Testis (tissue), 3 donors: ENCODE measurements around the gene TGM5. TPM values are rescaled to one million over a fixed set of nuclear protein-coding genes. Genes with fewer than 3 reads are reported as not detected.

ENCODE experiments used
- DNase-seq: peaks from one replicate; pipeline ENCODE4 v3.0.0-alpha.2; 2019
- H3K27ac ChIP-seq, 2 donors: fragments of 200-600 bp; sonication (generic); one replicate each; pipeline ENCODE4 v1.5.1; 2019
- H3K27me3 ChIP-seq: fragments of 200-600 bp; sonication (generic); one replicate; pipeline ENCODE4 v1.5.1; 2019
- H3K36me3 ChIP-seq: fragments of 200-600 bp; sonication (generic); one replicate; pipeline ENCODE4 v1.5.1; 2017; ENCODE audit warnings: low read depth; ENCODE audit errors: missing control alignments
- H3K4me1 ChIP-seq: fragments of 200-600 bp; sonication (generic); one replicate; pipeline ENCODE4 v1.5.1; 2019
- H3K4me3 ChIP-seq, 2 donors: fragments of 200-600 bp; sonication (generic); one replicate each; pipeline ENCODE4 v1.5.1; 2017 to 2019
- H3K9me3 ChIP-seq: fragments of 200-600 bp; sonication (generic); one replicate; pipeline ENCODE4 v1.5.1; 2017
- POLR2A ChIP-seq: fragments of 450-650 bp; IDR thresholded peaks from one replicate; pipeline ENCODE4 v1.6.1; 2017; ENCODE audit warnings: antibody characterized with exemption, mild to moderate bottlenecking, moderate library complexity
- WGBS, 2 donors: methylation state at CpG; one replicate each; pipeline ENCODE4 v1.1.5; 2018; 5-methylcytosine and 5-hydroxymethylcytosine counted together
- intact Hi-C: fragments of 100-400 bp; cut with DNase I; formaldehyde crosslinking; loops from one replicate; pipeline ENCODE4 v1.15.1; 2023; ENCODE audit warnings: low total_unique reads
- polyA plus RNA-seq: library from polyadenylated mRNA; stranded (reverse); fragments of 350-450 nt; fragmentation: Illumina TruSeq; extraction: RNeasy Lipid Tissue Mini Kit (QIAGEN cat#74804); gene quantifications from one replicate; pipeline ENCODE4 v1.2.3, GENCODE V29; 2014; ENCODE audit warnings: low read depth, low replicate concordance; ENCODE audit not compliant: insufficient read depth
- total RNA-seq, 2 donors: library from RNA; depleted of rRNA; stranded (reverse); fragments of >200 nt; gene quantifications; one replicate each; pipeline ENCODE4 v1.2.3, GENCODE V29; 2016
- TF ChIP-seq, protein P1 (sequence below), 3 experiments: fragments of 450-650 bp in 2 of 3; fragments of 200-600 bp in 1 of 3; sonication (generic) in 1 of 3; IDR thresholded peaks; one replicate each; pipeline ENCODE4 v1.5.1; 2016 to 2019; ENCODE audit warnings: antibody characterized with exemption in 3 of 3, mild to moderate bottlenecking in 2 of 3, moderate library complexity in 1 of 3

The TGM5 gene
- total and polyA plus RNA-seq, 3 donors from 2014 or later: 0.24 to 2.1 (median 0.43) TPM

DNA sequence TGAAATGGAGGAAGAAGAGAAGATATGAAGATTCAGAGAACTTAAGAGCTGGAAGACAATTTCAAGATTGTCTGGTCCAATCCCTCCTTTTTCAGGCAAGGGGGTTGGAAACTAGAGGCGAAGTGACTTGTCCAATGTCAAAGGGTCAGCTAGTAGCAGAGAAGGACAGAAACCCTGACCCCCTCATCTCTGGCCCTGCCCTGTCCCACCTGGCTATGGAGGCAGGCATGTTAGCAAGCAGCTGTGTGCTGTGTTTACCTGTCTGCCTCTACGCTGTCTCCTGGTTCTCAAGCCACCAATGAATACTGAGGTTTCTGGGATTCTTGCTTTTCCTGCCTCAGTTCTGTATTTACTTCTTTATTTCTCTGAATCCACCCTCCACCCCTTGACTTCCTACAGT, 342 bp downstream of the TGM5 start:
- Histone ChIP-seq H3K9me3 (no peaks in the 10 kb centered on the region), H3K27ac (no peak overlapping the region), H3K36me3 (no peaks in the 10 kb centered on the region), H3K4me3 (no peak overlapping the region), H3K27me3 (no peaks in the 10 kb centered on the region), H3K4me1 (no peaks in the 10 kb centered on the region)
- WGBS, 2 donors: 97 to 98% methylated on average over 2 of the region's 2 CpGs
- intact Hi-C loops: no loop called here
- DNase-seq: no peak
- TF ChIP-seq, protein P1, sequence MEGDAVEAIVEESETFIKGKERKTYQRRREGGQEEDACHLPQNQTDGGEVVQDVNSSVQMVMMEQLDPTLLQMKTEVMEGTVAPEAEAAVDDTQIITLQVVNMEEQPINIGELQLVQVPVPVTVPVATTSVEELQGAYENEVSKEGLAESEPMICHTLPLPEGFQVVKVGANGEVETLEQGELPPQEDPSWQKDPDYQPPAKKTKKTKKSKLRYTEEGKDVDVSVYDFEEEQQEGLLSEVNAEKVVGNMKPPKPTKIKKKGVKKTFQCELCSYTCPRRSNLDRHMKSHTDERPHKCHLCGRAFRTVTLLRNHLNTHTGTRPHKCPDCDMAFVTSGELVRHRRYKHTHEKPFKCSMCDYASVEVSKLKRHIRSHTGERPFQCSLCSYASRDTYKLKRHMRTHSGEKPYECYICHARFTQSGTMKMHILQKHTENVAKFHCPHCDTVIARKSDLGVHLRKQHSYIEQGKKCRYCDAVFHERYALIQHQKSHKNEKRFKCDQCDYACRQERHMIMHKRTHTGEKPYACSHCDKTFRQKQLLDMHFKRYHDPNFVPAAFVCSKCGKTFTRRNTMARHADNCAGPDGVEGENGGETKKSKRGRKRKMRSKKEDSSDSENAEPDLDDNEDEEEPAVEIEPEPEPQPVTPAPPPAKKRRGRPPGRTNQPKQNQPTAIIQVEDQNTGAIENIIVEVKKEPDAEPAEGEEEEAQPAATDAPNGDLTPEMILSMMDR (IDR thresholded peaks at IDR 0.05): no peak
- TF ChIP-seq POLR2A: no peak

DNA sequence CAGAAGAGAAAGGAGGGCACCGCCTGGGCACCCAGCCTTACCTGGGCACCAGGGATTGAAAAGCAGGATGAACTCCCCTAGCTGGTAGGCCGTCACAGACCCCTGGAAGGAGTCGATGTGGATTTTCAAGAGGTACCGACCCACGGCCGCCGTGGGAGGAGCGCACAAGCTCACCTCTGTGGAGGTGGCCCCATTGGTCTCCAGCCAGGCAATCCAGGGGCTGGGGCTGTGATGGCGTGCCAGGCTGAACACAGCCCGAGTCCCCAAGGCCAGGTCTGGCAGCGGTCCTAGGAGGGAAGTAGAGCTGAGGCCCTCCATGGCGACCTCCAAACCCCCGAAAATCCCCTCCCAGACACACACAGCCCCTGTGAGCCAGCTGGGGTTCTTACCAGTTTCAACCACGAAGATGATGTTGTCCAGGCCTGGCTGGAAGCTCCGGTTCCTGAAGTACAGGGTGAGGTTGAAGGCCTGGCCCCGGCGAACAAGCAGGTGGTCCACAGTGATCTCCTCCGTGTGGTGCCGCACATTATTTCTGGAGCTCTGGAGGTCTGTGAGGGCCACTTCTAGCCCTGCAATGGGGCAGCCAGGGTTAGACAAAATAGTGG, 6.6 kb downstream of the TGM5 start:
- Histone ChIP-seq H3K36me3 (no peaks in the 10 kb centered on the region), H3K27ac (no peak overlapping the region), H3K4me3 (no peak overlapping the region), H3K9me3 (no peaks in the 10 kb centered on the region), H3K4me1 (no peaks in the 10 kb centered on the region), H3K27me3 (no peaks in the 10 kb centered on the region)
- intact Hi-C loops: no loop called here
- 47 to 74% methylated on average over 9 to 17 of the region's 19 CpGs for WGBS, 2 donors
- DNase-seq: no peak
- TF ChIP-seq, protein P1 (IDR thresholded peaks at IDR 0.05): no peak
- no peak for TF ChIP-seq POLR2A

DNA sequence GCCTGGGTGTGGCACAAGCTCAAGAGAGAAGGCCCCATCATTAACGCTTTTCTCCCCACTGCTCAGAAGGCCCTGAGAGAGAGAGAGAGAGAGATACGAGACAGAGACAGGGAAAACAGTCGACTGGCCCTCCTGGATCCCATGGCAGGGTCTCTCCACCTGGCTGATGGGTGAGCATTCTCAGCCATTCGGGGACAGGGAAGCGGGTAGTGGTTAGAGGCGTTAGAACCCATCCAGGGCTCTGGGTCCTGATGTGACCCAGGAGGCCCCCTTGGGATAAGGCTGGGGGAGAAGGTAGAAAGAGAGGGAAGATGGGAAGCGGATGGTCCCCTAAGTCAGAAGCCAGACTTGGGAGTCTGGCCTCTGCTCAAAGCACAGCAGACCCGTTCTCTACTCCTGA, 7.9 kb downstream of the TGM5 start:
- no peak for DNase-seq
- Histone ChIP-seq H3K27ac (no peak overlapping the region), H3K27me3 (no peaks in the 10 kb centered on the region), H3K4me3 (no peak overlapping the region), H3K4me1 (no peaks in the 10 kb centered on the region), H3K9me3 (no peaks in the 10 kb centered on the region), H3K36me3 (no peaks in the 10 kb centered on the region)
- intact Hi-C loops: no loop called here
- 79 to 90% methylated on average over 5 to 8 of the region's 8 CpGs for WGBS, 2 donors
- TF ChIP-seq, protein P1 (IDR thresholded peaks at IDR 0.05): no peak
- no peak for TF ChIP-seq POLR2A

GRCh38 chr15:43256341-43256740, 10.4 kb downstream of the TGM5 start:
- intact Hi-C loops: no loop called here
- H3K4me3 ChIP-seq: no peak overlapping the region
- WGBS, 2 donors: 77 to 86% methylated on average over 4 to 7 of the region's 7 CpGs
- no peaks in the 10 kb centered on the region for H3K4me1 ChIP-seq
- H3K27ac ChIP-seq: no peak overlapping the region
- no peak for TF ChIP-seq POLR2A
- TF ChIP-seq, protein P1 (IDR thresholded peaks at IDR 0.05): no peak
- H3K27me3 ChIP-seq: no peaks in the 10 kb centered on the region
- no peaks in the 10 kb centered on the region for H3K36me3 ChIP-seq
- H3K9me3 ChIP-seq: no peaks in the 10 kb centered on the region
- no peak for DNase-seq

DNA sequence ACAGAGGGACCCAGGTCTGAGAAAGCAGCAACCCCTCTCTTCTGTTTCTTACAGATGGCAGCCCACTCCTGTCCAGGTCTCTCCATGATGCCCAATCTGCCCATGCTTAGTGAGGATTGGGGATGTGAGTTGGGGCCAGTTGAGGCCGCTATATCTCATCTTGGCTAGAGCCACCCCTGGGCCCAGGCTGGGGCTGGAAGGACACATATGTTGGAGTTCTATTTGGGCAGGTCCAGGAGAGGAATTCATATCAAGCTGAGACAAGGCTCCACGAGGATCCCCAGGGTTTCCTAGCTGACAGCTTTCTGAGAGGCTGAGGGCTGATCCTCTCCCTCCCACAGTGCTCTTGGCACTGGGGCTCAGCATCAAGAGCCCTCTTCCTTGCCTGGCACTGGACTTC, 11.4 kb downstream of the TGM5 start:
- WGBS, 2 donors: 75% methylated on average over 2 of the region's 2 CpGs; no CpG with 5 or more reads in 1 of the 2 donors
- H3K4me3 ChIP-seq: no peak overlapping the region
- H3K27ac ChIP-seq: no peak overlapping the region
- no peaks in the 10 kb centered on the region for H3K4me1 ChIP-seq
- TF ChIP-seq, protein P1 (IDR thresholded peaks at IDR 0.05): no peak
- TF ChIP-seq POLR2A: no peak
- DNase-seq: no peak
- no peaks in the 10 kb centered on the region for H3K27me3 ChIP-seq
- H3K36me3 ChIP-seq: no peaks in the 10 kb centered on the region
- intact Hi-C loops: no loop called here
- H3K9me3 ChIP-seq: no peaks in the 10 kb centered on the region
